Stimulated activated CD8-positive, alpha-beta memory T cell treated with anti-CD3 and anti-CD28 coated beads, Interleukin-2, amount 100 ng/mL, for 1 hour (primary cell): Measurements from ENCODE around the gene HNMT.

Experiments used
- DNase-seq, 2 donors: peaks; one replicate each; pipeline ENCODE4 v3.0.0-alpha.2; 2020; ENCODE audit warnings: low read depth in 2 of 2

Gene HNMT

GRCh38 chr2:138012082-138012481, 47.8 kb downstream of the HNMT start:
- no peak for DNase-seq

DNA sequence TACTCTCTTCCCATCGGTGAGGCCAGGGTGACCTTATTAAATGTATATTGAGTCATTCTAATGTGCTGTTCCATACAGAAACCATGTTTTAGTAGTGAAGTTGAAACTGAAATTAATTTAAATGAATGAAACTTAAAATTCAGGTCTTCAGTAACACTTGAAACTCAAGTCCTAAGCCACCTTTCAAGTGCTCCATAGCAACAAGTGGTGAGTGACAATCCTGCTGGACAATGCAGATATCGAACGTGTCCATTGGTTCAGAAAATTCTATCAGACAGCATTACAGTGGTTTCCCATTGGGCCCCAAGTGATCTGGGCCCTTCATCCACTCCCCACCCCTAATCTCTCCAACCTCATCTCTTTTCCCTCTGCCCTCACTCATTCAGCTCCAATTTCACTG, 48.7 kb downstream of the HNMT start:
- no peak for DNase-seq

- DNase-seq = no peak
Observed at GRCh38 chr2:138013639-138014038, 49.4 kb downstream of the HNMT start.

- DNase-seq = no peak
Observed at GRCh38 chr2:138015494-138015893, 51.2 kb downstream of the HNMT start.

DNA sequence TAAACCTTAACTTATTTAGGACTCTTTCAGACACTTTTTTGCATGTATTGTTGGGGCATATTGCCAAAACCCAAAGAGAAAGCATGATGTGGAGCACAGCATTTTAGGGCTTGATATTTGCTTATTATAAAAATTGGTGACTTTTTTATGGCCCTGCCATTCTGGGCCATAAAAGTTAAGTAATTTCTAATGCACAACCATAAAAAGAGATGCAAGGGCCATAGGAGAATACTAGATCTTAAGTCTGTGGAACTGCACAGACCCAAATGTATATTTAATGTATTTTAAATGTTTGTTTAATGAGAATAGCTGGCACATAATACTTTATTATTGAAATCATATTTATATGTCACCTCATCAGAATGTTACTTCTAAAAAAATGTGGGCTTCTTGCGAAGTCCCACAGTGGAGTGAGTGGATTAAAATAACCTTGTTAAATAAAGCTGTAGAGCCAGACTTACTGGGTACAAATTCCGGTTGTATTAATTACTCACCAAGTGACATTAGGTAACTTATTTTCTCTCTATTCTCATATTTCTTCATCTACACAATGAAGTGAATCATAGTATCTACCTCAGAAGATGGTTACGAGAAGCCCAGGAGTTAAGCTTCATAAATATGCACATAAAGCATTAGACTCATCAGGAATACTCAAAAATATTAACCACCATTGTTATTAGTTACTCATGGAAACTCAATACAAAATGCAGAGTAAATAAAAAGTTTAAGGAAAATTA, 52.2 kb downstream of the HNMT start:
- no peak for DNase-seq

DNA sequence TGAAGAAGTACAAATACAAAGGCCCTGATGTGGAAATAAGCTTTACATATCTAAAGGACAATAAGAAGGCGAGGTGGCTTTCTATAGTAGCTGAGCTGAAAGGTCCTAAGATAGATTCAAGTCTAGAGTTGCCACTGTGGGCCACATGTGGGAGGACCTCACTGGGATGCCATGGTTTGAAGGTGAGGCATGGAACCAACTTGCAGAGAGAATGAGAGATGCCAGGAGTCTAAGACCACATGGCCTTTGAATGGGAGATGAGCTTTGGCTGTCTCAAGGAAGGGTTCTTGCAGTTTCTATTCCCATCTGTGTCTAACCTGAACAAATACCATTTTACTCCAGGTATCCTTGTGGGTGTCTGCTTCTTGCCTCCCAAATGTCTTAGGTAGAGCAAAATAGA, 53.6 kb downstream of the HNMT start:
- no peak for DNase-seq

DNA sequence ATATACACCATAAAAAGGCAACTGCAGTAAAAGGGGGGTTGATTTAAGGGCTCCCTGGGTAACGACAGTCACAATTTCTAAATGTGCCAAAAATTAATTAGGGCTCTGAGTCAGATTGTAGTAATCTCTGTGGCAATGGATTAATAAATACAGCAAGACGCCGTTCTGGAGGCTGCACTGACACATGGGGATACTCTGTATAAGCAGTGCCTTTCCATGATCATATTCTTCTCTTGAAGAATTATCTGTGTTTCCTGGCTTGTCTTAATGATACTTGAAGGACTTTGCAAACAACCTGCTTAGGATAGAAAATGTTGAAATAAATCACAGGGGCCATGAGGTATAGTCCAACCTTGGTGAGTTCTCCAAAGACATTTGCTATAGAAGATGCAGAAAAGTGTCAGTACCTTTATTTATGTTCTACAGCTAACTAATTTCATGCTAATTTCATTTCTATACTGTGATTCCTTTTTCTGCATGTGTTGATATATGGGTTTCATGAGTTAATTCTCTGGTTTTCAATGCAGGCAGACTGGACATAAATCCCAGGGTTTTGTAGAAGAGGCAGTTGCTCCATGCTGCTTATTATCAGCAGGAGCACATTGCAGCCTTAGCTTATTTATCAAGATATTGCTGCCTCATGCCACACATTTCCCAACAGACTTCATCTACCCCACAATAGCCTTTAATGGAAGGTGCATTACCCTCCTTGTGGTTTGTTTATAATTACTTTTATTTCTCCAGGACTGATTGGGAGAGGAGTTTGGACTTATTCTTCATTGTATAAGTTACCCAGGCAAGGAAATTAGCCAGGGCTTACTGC, 54.8 kb downstream of the HNMT start:
- no peak for DNase-seq

DNA sequence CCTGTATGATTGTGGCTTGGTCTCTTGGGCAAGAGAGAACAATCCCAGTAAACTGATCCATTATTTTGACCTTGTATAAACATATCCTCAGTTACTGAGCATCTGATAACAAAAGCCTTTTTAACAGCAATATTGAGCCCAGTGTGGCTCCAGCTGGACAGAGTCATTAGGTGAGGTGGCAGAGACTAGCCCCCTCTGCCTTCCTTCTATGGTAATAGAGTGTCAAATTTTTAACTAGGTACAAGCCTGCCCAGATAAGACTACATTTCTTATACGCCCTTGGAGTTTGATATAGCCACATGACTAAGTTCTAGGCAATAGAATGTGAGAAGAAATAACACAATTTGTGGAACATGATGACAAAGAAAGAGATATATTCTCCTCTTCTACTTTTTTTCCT, 56.2 kb downstream of the HNMT start:
- no peak for DNase-seq

- DNase-seq = no peak
Observed at GRCh38 chr2:138021154-138021553, 56.9 kb downstream of the HNMT start.

- DNase-seq = no peak
Observed at GRCh38 chr2:138023298-138023697, 59.0 kb downstream of the HNMT start.

GRCh38 chr2:138023976-138024375, 59.7 kb downstream of the HNMT start:
- no peak for DNase-seq

GRCh38 chr2:138026111-138027020, 62.1 kb downstream of the HNMT start:
- no peak for DNase-seq

- no peak for DNase-seq
Observed at GRCh38 chr2:138028538-138028937, 64.3 kb downstream of the HNMT start.

- DNase-seq = no peak
Observed at GRCh38 chr2:138029276-138029675, 65.0 kb downstream of the HNMT start.

- DNase-seq = no peak
Observed at GRCh38 chr2:138030459-138030858, 66.2 kb downstream of the HNMT start.

DNA sequence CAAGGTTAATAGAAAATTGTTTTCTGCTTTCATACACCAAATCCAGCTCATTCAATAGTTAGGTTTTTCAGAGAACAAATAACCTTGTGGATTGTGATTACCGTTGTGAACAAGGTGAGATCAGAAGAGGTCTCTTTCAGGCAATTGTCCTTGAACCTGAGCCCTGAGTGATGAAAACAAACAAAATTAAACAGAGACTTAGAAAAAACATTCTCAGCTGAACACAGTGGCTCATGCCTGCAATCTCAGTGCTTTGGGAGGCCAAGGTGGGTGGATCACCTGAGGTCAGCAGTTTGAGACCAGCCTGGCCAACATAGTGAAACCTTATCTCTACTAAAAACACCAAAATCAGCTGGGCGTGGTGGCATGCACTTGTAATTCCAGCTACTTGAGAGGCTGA, 68.1 kb downstream of the HNMT start:
- no peak for DNase-seq

- no peak for DNase-seq
Observed at GRCh38 chr2:138034536-138034935, 70.3 kb downstream of the HNMT start.

GRCh38 chr2:138035608-138036217, 71.4 kb downstream of the HNMT start:
- DNase-seq = no peak

DNA sequence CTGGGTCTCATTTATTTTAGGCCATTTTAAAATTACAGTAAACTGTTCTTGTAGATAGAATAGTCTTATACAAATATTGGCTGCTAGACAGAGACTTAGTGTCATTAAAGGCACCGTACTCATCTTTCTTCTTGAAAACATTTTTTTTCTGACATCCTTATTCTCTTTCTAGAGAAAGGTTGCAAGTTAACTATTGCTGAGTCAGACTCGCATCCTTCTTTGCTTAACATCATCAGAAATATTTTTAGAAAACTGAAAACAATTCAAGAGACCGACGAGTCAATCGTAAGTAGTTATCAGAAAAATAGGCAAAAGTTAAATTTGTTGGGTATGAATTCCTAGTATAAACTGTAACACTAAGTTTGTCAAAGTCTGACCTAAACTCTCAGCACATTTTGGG, 72.2 kb downstream of the HNMT start:
- DNase-seq = no peak

DNA sequence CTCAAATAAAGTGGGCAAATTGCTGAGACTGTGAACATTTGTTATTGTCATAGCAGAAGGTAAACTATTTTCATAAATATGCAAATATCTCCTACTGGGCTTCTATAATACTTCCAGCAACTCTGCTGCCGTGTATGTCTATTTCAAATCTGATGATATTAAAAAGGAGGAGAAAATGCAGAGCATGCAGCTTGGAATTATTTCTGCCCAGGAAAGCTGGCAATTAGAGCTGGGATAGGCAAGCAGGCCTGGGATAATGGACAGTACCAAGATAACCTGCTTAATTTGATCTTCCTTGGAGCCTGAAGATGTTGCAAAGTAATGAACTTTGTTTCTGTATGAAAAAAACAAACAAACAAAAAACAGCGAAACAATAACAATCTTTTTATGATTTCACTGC, 72.8 kb downstream of the HNMT start:
- no peak for DNase-seq

DNA sequence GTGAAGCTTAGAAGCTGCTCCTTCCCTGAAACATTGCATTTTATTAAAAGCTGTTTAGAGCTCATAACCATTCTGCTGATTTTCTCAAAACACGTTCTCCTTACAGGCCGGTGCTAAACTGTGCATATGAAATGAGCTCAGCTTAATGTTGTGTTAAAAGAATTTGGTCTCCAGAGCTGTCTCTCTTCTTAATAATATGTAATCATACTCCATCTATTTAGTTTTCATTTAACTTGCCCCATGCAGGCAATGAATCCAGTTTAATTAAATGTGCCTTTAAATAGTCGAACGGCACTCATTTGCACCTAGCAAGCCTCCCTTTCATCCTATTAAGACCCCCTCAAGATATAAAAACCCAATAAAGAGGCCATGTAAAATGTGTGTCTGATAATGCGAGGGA, 76.3 kb downstream of the HNMT start:
- no peak for DNase-seq

- no peak for DNase-seq
Observed at GRCh38 chr2:138042311-138042710, 78.0 kb downstream of the HNMT start.
